Measurements from ENCODE around the gene SIGLEC11. TPM values are rescaled to one million over a fixed set of nuclear protein-coding genes. Genes with fewer than 3 reads are reported as not detected.

Gene SIGLEC11
- total and polyA plus RNA-seq, 5 experiments from 2014 or later: not detected

DNA sequence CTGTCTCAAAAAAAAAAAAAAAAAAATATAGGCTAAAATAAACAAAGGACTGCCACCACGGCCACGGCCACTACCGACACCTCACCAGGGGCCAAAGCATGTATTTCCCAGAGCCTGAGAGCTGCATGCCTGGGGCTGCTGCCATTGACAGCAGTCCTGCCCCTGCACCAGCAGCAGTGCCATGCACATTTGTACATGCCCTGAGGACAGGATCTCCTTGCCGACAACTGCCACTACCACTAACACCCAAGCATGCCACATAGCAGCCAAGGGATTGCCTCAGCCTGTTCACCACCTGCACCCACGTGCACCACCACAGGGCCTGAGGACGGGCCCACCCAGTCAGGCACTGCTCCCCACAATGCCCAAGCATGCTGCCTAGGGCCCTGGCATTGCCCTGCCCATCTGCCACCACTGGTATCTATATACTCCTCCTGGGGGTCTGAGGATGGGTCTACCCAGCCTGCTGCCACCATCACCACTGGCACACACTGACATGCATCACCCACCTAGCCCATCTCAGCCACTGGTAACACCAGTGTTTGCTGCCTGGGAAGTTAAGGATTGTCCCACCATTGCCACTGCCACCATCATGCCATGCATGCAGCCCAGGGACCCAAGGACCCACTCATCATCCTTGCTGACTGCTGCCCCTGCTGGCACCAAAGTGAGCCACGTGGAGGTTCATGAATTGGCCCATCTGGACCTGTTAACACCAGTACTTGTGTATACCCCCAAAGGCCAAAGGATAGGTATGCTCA lies 21.1 kb downstream of the SIGLEC11 start:
- no peaks in the 10 kb centered on the region for H3K9me3 Mint-ChIP-seq
- no peaks in the 10 kb centered on the region for H3K36me3 Mint-ChIP-seq
- H3K27me3 Mint-ChIP-seq: peaks cover 0 to 11% (median 2%) of the 10 kb centered on the region in 5 donors
- H3K27ac Mint-ChIP-seq: peak overlapping the region in 2 of 10 donors; percentile 2 to 3
- POLR2A ChIA-PET: interaction anchor here (0.7 kb wide), 2 partner anchors 47 to 57 kb away, joined by 3 to 4 read pairs; no protein-coding TSS in a partner anchor
- H3K4me3 Mint-ChIP-seq: peak overlapping the region in 4 of 10 donors; percentile 3 to 37 (median 26)
- ATAC-seq: peak; percentile 23 to 54
- H3K4me1 Mint-ChIP-seq: peaks cover 0 to 19% (median 9%) of the 10 kb centered on the region in 4 donors
- DNase-seq: peak in 1 of 10 donors; percentile 50

DNA sequence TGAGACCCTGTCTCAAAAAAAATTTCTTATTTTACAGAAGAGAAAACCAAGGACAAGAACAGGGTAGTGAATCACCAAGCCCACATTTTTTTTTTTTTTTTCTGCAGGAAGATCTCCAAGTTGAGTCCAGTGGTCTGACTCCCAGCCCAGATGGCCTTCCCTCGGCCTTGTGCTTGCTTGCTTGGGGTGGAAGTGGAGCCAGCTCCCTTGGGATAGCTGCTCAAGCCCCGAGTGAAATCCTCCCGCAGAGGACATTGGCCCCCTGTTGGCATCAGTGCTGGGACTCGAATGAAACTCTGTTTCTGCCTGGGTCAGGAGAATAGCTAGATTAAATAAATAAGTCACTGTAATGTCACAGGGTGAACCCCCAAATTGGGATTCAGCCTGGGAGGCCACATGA lies 22.3 kb downstream of the SIGLEC11 start:
- ATAC-seq: no peak
- peaks cover 0 to 7% (median 0%) of the 10 kb centered on the region in 5 donors for H3K27me3 Mint-ChIP-seq

DNA sequence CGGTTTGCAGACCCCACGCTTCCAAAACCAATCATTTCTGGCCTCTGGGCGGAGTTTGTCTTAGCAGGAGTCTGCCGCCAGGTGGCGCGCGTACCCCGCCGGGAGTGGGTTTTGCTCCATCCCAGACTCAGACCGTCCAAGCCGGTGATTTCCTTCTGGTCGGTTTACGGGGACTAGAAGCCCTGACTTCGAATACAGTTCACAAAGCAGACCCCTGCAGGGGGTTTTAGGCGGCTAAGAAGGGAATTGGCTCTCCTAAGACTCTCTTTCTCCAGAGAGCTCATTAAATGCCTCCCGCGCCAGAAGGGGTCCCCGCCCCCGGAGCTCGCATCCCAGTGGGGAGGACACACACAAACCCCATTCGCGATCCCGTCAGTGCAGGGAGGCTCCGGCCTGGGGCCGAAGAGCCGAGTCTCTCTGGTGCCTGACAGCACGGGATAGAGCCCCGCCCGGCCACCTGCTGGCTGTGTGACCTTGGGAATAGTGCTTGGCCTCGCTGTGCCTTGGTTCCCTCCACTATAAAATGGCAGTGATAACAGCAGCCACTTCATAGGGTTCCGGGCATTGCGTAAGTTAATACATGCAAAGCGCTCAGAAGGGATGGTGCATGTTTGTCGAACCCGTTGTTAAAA lies 23.1 kb downstream of the SIGLEC11 start:
- POLR2A ChIA-PET: interaction anchor here (0.7 to 1.1 kb wide), 4 partner anchors 46 to 717 kb away, joined by 3 to 5 read pairs (median 3); no protein-coding TSS in a partner anchor
- peak; percentile 47 to 82 (median 74) for DNase-seq
- no peaks in the 10 kb centered on the region for H3K9me3 Mint-ChIP-seq
- H3K27me3 Mint-ChIP-seq: no peaks in the 10 kb centered on the region
- peak; percentile 57 to 71 for ATAC-seq
- peaks cover 7 to 29% (median 18%) of the 10 kb centered on the region in 4 donors for H3K4me1 Mint-ChIP-seq
- no peaks in the 10 kb centered on the region for H3K36me3 Mint-ChIP-seq
- H3K4me3 Mint-ChIP-seq: peak overlapping the region in 3 of 10 donors; percentile 7 to 54 (median 19)
- no peak overlapping the region for H3K27ac Mint-ChIP-seq

More for the DNA sequence above, 22.3 kb downstream of the SIGLEC11 start:
- H3K4me3 Mint-ChIP-seq: peak overlapping the region in 1 of 10 donors; percentile 18
- H3K4me1 Mint-ChIP-seq: peaks cover 1 to 22% (median 10%) of the 10 kb centered on the region in 4 donors
- no peaks in the 10 kb centered on the region for H3K36me3 Mint-ChIP-seq
- POLR2A ChIA-PET: interaction anchor here (0.6 to 1.1 kb wide), 3 partner anchors 45 to 1375 kb away, joined by 3 to 5 read pairs (median 5); no protein-coding TSS in a partner anchor
- no peaks in the 10 kb centered on the region for H3K9me3 Mint-ChIP-seq
- no peak for DNase-seq
- peak overlapping the region in 1 of 10 donors; percentile 63 for H3K27ac Mint-ChIP-seq

DNA sequence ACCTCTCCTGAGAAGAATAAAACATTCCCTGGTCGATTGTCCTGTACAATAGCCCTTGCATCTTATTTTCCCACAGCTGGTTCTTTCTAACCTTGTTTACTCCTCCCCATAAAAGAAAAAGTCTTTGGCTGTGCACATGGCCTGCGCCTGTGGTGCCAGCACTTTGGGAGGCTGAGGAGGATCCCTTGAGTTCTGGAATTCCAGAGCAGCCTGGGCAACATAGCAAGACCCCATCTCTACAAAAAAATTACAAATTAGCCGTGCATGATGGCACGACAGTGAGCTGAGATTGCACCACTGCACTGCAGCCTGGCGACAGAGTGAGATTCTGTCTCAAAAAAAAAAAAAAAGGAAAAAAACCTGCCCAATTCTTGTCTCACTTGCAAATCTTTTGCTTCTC lies 24.4 kb downstream of the SIGLEC11 start:
- Mint-ChIP-seq H3K36me3 (no peaks in the 10 kb centered on the region), H3K27ac (no peak overlapping the region), H3K4me1 (peaks cover 14 to 40% (median 30%) of the 10 kb centered on the region in 4 donors), H3K27me3 (no peaks in the 10 kb centered on the region), H3K4me3 (no peak overlapping the region), H3K9me3 (peaks cover 0 to 9% (median 0%) of the 10 kb centered on the region in 9 donors)
- POLR2A ChIA-PET: no interaction called here
- ATAC-seq: no peak
- no peak for DNase-seq

DNA sequence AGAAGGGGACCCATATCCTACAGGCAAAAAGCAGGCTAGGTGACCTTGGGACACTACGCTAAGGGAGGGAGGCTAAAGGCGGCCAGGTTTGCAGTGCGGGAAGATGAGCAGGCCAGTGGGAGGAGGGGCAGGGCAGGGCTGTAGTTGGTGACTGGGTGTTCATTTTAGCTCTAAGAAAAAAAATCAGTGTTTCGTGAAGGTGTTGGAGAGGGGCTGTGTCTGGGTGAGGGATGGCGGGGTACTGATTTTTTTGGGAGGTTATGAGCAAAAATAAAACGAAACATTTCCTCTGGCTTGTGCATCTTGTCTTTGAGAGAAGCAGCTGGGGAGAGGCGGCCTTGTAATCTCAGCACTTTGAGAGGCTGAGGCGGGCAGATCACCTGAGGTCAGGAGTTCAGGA lies 27.3 kb downstream of the SIGLEC11 start:
- peaks cover 32 to 52% (median 50%) of the 10 kb centered on the region in 4 donors for H3K4me1 Mint-ChIP-seq
- H3K27me3 Mint-ChIP-seq: peaks cover 0 to 5% (median 0%) of the 10 kb centered on the region in 5 donors
- DNase-seq: no peak
- POLR2A ChIA-PET: interaction anchor here (0.6 kb wide), 2 partner anchors 915 to 932 kb away, joined by 3 read pairs; no protein-coding TSS in a partner anchor
- ATAC-seq: no peak
- peaks cover 0 to 4% (median 0%) of the 10 kb centered on the region in 3 donors for H3K36me3 Mint-ChIP-seq
- H3K9me3 Mint-ChIP-seq: peaks cover 0 to 9% (median 0%) of the 10 kb centered on the region in 9 donors
- H3K4me3 Mint-ChIP-seq: peak overlapping the region in 9 of 10 donors; percentile 41 to 96 (median 60)
- H3K27ac Mint-ChIP-seq: peak overlapping the region in 5 of 10 donors; percentile 1 to 60 (median 12)

DNA sequence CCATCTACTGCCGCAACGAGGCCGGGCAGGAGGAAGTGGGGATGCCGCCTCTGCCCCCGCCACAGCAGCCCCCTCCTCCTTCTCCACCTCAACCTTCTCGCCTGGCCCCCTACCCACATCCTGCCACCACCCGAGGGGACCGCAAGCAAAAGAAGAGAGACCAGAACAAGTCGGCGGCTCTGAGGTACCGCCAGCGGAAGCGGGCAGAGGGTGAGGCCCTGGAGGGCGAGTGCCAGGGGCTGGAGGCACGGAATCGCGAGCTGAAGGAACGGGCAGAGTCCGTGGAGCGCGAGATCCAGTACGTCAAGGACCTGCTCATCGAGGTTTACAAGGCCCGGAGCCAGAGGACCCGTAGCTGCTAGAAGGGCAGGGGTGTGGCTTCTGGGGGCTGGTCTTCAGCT lies 28.2 kb downstream of the SIGLEC11 start:
- peaks cover 38 to 60% (median 58%) of the 10 kb centered on the region in 4 donors for H3K4me1 Mint-ChIP-seq
- peaks cover 0 to 9% (median 0%) of the 10 kb centered on the region in 9 donors for H3K9me3 Mint-ChIP-seq
- peaks cover 0 to 4% (median 0%) of the 10 kb centered on the region in 3 donors for H3K36me3 Mint-ChIP-seq
- POLR2A ChIA-PET: interaction anchor here (0.5 to 0.7 kb wide), 3 partner anchors 55 to 1643 kb away, joined by 3 to 4 read pairs (median 3); partner anchors contain the start of genes AKT1S1 and TBC1D17
- H3K27me3 Mint-ChIP-seq: peaks cover 0 to 5% (median 0%) of the 10 kb centered on the region in 5 donors
- peak in 7 of 10 donors; percentile 28 to 75 (median 57) for DNase-seq
- peak in 1 of 2 donors; percentile 6 for ATAC-seq
- peak overlapping the region in 7 of 10 donors; percentile 32 to 89 (median 51) for H3K27ac Mint-ChIP-seq
- peak overlapping the region in 9 of 10 donors; percentile 45 to 96 (median 70) for H3K4me3 Mint-ChIP-seq

DNA sequence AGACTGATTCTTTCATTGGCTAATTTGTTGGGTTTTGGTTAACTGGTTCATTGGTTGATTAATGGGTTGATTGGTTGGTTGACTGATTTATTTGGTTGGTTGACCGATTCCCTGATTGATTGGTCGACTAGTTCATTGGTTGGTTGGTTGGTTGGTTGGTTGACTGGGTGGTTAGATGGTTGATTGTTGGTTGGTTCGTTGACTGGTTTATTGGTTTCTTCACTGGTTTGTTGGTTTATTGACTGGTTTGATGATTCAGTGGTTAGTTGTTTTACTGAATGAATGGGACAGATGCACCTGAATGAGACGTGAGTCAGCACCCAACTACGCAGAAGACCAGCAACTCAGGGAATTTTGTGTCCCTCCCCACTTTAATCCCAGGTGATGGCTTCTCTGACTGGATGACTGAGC lies 28.9 kb downstream of the SIGLEC11 start:
- H3K4me1 Mint-ChIP-seq: peaks cover 40 to 67% (median 62%) of the 10 kb centered on the region in 4 donors
- POLR2A ChIA-PET: no interaction called here
- DNase-seq: no peak
- H3K36me3 Mint-ChIP-seq: peaks cover 0 to 6% (median 4%) of the 10 kb centered on the region in 3 donors
- ATAC-seq: no peak
- H3K9me3 Mint-ChIP-seq: peaks cover 0 to 9% (median 0%) of the 10 kb centered on the region in 9 donors
- peak overlapping the region; percentile 16 to 96 (median 46) for H3K4me3 Mint-ChIP-seq
- peaks cover 0 to 5% (median 0%) of the 10 kb centered on the region in 5 donors for H3K27me3 Mint-ChIP-seq
- peak overlapping the region in 4 of 10 donors; percentile 18 to 48 (median 32) for H3K27ac Mint-ChIP-seq

DNA sequence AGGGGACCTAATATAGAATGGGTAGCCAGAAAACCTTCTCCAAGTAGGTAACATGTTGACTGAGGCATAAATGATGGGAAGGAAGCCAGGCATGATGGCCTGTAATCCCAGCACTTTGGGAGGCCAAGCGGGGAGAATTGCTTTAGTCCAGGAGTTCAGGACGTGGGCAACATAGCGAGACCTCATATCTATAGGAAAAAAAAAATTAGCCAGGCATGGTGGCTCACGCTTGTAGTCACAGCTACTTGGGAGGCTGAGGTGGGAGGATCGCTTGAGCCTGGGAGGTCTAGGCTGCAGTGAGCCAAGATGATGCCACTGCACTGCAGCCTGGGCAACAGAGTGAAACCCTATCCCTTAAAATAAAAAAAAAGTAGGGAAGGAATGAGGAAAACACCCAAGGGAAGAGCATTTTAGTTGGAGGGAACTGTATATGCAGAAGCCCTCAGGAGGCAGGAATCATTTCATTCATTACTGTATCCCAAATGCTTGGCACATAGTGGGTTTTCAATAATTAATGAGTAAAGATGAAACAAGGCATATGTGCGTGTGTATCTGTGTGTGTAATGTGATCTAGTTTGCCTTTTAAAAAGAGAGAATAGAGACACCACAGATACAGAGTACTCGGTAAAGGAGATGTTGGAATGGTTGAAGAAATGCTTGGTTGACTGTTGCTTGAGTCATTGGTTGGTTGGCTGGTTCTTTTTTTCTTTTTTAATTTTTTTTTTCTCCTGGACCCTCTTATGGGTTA lies 29.5 kb downstream of the SIGLEC11 start:
- Mint-ChIP-seq H3K27me3 (peaks cover 0 to 5% (median 0%) of the 10 kb centered on the region in 5 donors), H3K27ac (peak overlapping the region in 6 of 10 donors; percentile 40 to 97 (median 60)), H3K9me3 (peaks cover 0 to 9% (median 0%) of the 10 kb centered on the region in 9 donors), H3K36me3 (peaks cover 0 to 12% (median 4%) of the 10 kb centered on the region in 3 donors), H3K4me1 (peaks cover 41 to 67% (median 64%) of the 10 kb centered on the region in 4 donors), H3K4me3 (peak overlapping the region in 9 of 10 donors; percentile 16 to 96 (median 54))
- ATAC-seq: no peak
- no peak for DNase-seq
- POLR2A ChIA-PET: no interaction called here

DNA sequence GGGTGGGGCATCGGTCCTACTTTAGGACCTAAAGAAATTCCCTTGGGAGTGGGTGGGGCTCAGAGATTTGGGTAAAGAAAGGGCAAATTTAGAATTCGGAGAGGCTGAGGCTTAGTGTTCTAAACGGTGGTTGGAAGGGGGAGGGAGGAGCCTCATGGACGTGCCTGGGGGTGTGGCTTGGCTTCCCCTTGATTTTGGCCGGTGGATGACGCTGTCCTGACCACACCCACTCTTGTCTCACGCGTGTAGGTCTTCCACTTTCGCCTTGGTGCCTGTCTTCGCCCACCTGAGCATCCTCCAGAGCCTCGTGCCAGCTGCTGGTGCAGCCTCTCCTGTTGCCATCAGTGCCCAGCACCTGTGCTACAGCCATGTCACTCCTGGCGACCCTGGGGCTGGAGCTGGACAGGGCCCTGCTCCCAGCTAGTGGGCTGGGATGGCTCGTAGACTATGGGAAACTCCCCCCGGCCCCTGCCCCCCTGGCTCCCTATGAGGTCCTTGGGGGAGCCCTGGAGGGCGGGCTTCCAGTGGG lies 30.4 kb downstream of the SIGLEC11 start:
- peak overlapping the region in 8 of 10 donors; percentile 25 to 99 (median 98) for H3K27ac Mint-ChIP-seq
- H3K4me1 Mint-ChIP-seq: peaks cover 43 to 69% (median 66%) of the 10 kb centered on the region in 4 donors
- H3K9me3 Mint-ChIP-seq: peaks cover 0 to 9% (median 0%) of the 10 kb centered on the region in 9 donors
- DNase-seq (peak in 4 of 10 donors; percentile 8 to 20 (median 12)), ATAC-seq (no peak)
- peak overlapping the region; percentile 50 to 100 (median 97) for H3K4me3 Mint-ChIP-seq
- H3K36me3 Mint-ChIP-seq: peaks cover 0 to 18% (median 4%) of the 10 kb centered on the region in 3 donors
- peaks cover 0 to 5% (median 0%) of the 10 kb centered on the region in 5 donors for H3K27me3 Mint-ChIP-seq
- POLR2A ChIA-PET: interaction anchor here (0.5 to 3.6 kb wide), 8 partner anchors 35 to 381 kb away, joined by 3 to 42 read pairs (median 6); partner anchors contain the start of genes AKT1S1, IL4I1, PTOV1 and RRAS

DNA sequence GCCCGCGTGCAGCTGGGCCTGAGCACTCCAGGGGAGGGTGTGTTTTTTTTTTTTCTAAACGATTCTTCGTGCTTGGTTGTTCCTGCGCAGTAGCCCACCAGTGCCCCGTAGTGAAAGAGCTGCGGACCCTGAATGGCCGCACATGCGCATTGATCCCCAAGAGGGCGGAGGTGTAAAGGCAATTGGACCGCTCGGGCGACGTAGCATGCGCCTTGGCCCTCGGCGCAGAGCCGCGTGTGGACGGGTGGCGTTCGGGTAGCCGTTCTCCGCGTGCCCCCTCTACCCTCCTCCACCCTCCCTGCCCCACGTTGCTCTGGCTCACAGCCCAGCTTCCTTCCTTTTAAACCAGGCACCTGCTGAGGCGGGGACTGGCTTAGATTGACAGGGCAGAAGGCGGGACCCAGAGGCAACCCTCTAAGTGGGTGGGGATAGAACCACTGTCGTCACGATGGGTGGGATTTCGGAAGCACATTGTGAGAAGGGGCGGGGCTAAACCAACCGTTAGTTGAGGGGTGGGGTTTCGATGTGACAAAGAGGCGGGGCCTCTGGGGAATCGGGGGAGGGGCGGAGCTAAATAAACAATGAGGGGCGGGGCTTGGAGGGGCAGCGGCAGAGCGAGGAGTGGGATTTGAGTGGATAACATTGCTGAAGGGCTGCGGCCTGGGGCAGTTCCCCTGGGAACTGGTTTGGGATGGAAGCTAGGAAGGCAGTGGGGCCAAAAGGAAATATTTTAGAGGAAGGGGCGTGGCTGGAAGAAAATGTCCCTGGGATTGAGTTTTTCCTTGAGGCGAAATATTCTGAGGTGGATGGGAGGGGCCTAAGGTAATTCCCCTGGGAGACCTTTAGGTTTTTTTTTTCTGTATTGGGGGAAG lies 31.1 kb downstream of the SIGLEC11 start:
- Mint-ChIP-seq H3K4me1 (peaks cover 43 to 75% (median 67%) of the 10 kb centered on the region in 4 donors), H3K27me3 (peaks cover 0 to 5% (median 0%) of the 10 kb centered on the region in 5 donors), H3K4me3 (peak overlapping the region; percentile 93 to 100 (median 99)), H3K9me3 (peaks cover 0 to 9% (median 0%) of the 10 kb centered on the region in 9 donors), H3K36me3 (peaks cover 0 to 24% (median 4%) of the 10 kb centered on the region in 3 donors), H3K27ac (peak overlapping the region; percentile 95 to 99 (median 98))
- peak; percentile 77 to 99 (median 95) for DNase-seq
- ATAC-seq: peak; percentile 81 to 89
- POLR2A ChIA-PET: interaction anchor here (0.6 to 3.6 kb wide), 30 partner anchors 11 to 908 kb away, joined by 3 to 42 read pairs (median 4); partner anchors contain the start of genes AKT1S1, AP2A1, IL4I1 and JOSD2
